Measurements from ENCODE around the gene KRTAP10-1.

DNA sequence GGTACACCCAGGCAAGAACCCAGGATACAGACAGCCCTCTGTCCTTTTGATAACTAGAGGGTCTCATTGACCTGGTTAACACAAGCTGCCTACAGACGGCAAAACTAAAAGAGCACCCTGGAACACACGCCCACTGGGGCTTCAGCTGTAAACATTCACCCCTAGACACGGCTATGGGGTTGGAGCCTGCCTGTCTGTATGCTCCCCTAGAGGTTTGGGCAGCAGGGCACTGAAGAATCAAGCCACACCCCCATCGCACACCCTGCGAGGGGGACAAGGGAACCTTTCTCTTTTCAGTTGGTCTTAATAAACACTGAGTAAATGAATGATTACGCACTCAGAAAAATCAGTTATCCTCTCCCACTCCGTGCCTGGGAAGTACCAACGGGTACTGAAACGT, 49.2 kb downstream of the KRTAP10-1 start:
- no peak for TF ChIP-seq ZFX (IDR thresholded peaks at IDR 0.05)
- TF ChIP-seq, protein P1, sequence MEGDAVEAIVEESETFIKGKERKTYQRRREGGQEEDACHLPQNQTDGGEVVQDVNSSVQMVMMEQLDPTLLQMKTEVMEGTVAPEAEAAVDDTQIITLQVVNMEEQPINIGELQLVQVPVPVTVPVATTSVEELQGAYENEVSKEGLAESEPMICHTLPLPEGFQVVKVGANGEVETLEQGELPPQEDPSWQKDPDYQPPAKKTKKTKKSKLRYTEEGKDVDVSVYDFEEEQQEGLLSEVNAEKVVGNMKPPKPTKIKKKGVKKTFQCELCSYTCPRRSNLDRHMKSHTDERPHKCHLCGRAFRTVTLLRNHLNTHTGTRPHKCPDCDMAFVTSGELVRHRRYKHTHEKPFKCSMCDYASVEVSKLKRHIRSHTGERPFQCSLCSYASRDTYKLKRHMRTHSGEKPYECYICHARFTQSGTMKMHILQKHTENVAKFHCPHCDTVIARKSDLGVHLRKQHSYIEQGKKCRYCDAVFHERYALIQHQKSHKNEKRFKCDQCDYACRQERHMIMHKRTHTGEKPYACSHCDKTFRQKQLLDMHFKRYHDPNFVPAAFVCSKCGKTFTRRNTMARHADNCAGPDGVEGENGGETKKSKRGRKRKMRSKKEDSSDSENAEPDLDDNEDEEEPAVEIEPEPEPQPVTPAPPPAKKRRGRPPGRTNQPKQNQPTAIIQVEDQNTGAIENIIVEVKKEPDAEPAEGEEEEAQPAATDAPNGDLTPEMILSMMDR (conservative IDR thresholded peaks at IDR 0.05): no peak
